Fibroblast of skin of left biceps (primary cell): ENCODE data around the gene MAPK13.
"Not testable (repeated sequence)": the region's sequence is repeated elsewhere in the genome, so short reads cannot be mapped to it uniquely, and the experiment has no call there.

Source experiments
- DNase-seq, 2 experiments: peaks; one replicate each; pipeline ENCODE4 v3.0.0-alpha.2; 2013; ENCODE audit warnings: low read depth in 2 of 2

Gene MAPK13

DNA sequence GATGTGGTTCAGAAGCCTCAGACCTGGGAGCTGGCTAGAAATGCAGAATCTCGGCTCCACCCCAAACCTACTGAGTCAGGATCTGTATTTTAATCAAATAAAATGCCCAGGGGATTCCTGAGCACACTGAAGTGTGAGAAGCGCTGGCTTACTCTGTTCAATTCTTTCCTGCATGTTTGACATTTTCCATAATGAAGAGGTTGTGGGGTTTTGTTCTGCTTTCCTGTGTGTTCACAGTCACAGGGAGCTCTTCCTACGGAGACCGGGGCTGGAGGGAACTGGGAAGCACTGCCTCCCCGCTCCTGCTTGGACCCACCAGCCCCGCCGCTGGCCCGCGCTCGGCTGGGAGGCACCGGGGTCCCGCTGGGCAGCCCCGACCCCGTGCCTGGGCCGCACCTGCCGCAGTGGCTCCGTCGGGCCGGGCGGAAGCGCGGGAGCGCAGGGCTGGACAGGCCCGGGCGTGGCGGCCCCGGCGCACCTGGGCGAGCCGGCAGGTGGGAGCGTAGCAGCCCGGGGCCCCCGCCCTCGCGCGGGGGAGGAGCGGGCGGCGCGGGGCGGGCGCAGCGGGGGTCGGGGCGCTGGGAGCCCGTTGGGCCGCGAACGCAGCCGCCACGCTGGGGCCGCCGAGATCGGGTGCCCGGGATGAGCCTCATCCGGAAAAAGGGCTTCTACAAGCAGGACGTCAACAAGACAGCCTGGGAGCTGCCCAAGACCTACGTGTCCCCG is at the start of gene MAPK13:
Gene MAPK13 (plus strand): TSS at position 573 of the 726 bp plus-strand sequence. CDS start 70 bp downstream, at position 643.
- DNase-seq, result no peak

DNA sequence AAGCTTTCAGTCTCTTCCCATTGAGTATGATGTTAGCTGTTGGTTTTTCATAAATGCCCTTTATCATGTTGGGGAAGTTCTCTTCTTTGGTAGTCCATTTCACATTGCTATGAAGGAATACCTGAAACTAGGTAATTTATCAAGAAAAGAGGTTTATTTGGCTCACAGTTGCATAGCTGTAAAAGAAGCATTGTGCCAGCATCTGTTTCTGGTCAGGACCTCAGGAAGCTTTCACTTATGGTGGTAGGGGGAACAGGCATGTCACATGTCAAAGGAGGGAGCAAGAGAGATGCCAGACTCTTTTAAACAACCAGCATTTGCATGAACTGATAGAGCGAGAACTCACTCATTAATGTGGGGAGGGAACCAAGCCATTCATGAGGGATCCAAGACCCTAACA is 48.0 kb upstream of the MAPK13 start:
- no peak for DNase-seq

DNA sequence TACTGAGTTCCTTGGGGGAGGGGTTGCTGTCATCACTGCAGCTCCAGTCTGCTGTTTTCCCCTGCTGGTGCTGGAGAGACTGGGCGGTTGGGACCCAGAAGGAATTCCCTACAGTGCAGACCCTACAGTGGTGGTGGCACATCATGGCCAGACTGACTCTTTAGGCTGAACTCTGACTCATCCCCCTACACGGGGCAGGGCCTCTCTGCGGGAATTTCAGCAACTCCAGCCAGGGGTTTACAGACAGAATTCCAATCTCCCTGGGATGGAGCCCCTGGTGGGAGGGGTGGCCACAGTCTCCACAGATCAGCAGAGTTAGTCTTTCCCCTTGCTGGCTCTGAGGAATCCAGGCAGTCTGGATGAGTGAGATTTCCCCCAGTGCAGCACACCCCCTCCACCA is 46.9 kb upstream of the MAPK13 start:
- DNase-seq, result no peak

- not testable (repeated sequence) for DNase-seq
Measured at GRCh38 chr6:36088204-36088603, 42.1 kb upstream of the MAPK13 start.

- no peak for DNase-seq
Measured at GRCh38 chr6:36089048-36089447, 41.3 kb upstream of the MAPK13 start.

DNA sequence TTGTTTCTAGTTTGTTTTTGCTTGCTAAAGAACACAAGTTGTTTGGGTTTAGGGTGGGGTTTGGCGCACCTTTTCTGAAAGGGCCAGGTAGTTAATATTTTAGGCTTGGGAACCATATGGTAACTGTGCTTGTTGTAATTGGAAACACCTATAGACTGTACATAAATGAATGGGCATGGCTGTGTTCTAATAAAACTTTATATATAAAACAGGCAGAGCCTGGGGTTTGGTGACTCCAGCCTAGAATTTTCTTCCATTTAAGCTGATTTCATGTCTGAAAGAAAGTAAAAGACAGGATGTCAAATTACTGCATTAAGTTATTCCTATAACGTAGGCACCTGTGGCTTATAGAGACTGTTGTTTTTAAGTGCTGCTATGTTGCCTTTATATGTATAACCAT is 36.1 kb upstream of the MAPK13 start:
- no peak for DNase-seq

DNA sequence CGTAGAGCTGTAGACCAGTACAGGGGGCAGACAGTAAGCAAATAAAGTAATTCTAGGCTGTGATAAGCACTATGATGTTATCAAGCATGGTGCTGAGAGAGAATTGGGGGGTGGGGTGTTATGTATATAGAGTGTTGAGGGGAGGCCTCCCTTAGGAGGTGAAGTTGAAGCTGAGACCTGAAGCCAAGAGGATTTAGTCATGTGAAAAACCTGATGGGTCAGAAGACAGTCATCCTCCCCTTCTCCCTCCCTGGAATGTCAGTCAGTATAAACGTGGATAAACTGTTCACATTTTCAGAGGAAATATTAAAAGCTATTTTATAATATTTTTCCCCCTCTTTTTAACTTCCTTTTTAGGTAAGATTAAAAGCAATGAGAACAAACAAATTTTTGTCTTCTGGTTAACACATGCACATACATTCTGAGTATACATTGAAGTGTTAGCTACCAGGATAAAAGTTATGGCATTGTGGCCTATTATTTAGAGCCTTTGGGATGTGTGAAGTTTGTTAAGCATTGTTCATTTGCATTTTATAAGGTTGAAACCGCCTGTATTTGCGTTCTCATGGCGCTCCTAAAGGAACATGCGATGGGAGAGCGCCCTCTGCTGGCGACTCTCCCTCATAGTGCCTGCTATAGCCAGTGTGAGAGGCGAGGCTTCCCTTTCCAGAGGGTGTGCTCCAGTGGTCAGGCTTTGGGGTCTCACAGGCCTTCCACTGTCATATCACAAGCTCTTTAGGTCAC is 35.4 kb upstream of the MAPK13 start:
- DNase-seq, result peak; percentile 30

- DNase-seq, result no peak
Measured at GRCh38 chr6:36095497-36096391, 34.6 kb upstream of the MAPK13 start.

DNA sequence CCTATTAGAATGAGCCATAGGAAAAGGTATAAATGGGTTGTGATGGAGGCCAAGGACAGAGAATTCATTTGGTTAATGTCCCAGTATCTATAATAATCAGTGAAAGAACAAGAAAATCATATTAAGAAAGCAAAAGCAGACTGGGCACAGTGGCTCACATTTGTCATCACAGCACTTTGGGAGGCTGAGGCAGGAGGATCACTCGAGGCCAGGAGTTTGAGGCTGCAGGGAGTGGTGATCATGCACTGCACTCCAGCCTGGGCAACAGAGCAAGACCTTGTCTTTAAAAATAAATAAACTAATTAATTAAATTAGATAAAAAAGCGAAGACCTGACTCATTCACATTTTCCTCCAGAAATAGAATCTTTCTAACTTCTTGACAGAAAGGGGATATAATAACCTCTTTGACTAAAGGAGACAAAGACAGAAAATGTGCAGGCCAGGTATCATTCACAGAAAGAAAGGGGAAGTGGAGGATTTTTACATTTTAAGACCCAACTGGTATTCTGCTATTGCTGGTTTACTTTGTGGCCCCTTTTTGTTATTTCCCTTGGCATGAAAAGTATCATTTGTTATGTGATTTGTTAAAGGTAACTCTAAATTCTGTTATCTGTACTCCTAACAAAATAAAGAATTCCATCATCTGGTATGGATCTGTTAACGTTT is 31.9 kb upstream of the MAPK13 start:
- DNase-seq, result no peak

DNA sequence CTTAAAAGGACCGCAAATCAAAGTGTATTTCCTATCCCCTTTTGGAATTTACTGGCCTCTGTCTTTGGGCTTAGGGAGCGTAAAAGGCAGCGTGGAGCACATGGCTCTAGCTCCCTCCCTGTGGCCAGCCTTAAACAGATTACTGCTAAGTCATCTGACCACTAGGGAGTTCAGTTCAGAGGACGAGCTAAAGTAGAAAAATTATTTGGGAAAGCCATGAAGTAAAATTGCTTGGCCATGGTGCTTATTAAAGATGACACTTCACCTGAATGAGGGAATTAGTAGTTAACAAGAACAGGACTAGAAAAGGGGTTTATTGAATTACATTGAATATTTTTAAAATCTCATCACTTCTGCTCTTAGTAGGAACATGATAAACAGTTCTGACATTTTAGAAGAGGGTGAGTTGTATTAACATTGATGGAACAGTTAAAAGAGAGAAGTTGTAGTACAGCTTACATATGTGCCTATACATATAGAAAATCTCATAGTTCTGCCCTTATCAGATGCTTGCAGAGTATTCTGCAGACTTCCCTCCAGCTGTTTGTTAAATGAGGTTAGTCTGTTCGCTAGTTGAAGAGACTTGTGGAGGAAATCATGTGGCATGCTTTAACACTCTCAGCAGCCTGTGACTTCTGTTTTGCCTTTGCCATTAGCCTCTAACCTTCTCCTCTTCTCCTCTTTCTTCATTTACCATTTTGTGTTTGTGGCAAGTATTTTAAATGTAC is 31.2 kb upstream of the MAPK13 start:
- DNase-seq, result no peak

GRCh38 chr6:36099869-36100483 is 30.3 kb upstream of the MAPK13 start:
- DNase-seq, result no peak

GRCh38 chr6:36101691-36102090 is 28.6 kb upstream of the MAPK13 start:
- no peak for DNase-seq

DNA sequence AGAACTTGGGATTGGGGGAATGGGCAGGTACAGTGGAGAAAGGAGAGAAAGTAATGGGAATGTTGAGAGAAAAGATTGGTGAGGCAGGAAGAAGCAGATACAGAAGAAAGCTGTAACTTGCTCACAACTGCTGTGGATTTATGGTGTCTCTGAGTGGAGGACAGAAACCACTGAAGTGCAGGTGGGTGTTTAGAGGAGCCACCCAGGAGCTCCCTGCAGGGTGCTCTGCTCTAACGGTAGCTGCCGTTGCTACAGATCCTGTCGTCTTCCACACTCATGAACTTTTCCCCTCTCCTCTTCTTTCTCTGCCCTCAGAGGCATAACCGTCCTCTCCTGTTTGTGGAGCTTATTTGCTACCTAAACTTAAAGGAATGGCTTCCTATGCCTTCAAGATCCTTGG is 27.5 kb upstream of the MAPK13 start:
- no peak for DNase-seq

DNA sequence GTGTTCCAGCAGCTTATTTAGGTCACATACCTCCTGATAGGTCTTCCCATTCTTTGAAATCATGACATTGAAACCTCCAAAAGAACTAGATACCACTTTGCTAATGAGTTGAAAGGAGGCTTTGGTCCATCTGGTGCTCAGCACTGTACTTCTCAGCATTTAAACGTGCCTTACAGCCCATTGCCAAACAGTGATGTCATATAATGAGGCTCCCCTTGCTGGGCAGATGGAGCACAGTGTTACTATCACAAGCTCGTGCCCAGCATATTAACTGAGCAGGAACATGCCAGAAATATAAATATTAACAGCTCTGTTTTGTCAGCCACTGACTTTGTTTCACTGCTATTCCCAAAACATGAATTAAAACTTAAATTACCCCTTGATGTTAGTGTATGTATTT is 25.5 kb upstream of the MAPK13 start:
- DNase-seq, result no peak

DNA sequence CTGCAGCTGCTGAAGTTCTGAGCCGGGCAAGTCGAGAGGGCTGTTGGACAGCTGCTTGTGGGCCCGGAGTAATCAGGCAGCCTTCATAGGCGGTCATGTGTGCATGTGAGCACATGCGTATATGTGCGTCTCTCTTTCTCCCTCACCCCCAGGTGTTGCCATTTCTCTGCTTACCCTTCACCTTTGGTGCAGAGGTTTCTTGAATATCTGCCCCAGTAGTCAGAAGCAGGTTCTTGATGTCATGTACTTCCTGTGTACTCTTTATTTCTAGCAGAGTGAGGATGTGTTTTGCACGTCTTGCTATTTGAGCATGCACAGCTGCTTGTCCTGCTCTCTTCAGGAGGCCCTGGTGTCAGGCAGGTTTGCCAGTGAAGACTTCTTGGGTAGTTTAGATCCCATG is 21.2 kb upstream of the MAPK13 start:
- no peak for DNase-seq

DNA sequence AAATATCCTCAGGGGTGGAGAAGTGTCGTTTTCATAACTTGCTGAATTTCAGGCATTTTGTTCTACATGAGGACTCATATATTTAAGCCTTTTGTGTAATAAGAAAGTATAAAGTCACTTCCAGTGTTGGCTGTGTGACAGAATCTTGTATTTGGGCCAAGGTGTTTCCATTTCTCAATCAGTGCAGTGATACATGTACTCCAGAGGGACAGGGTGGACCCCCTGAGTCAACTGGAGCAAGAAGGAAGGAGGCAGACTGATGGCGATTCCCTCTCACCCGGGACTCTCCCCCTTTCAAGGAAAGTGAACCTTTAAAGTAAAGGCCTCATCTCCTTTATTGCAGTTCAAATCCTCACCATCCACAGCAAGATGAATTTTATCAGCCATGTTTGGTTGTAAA is 20.3 kb upstream of the MAPK13 start:
- DNase-seq, result no peak

- no peak for DNase-seq
Measured at GRCh38 chr6:36110863-36111262, 19.4 kb upstream of the MAPK13 start.

GRCh38 chr6:36111526-36111925 is 18.8 kb upstream of the MAPK13 start:
- no peak for DNase-seq

DNA sequence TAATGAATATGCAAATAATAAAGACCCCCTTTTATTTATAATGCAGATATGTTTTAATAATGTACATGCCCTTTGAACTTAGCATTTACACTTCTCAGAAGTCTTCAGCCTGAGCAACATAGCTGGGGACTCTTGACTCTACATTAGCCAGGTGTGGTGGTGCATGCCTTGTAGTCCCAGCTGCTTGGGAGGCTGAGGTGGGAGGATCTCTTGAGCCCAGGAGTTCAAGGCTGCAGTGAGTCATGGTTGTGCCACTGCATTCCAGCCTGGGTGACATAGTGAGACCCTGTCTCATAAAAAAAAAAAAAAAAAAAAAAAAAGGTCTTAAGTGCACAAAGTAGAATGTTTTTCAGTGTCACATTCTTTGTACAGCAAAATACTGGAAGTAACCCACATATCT is 17.3 kb upstream of the MAPK13 start:
- no peak for DNase-seq

DNA sequence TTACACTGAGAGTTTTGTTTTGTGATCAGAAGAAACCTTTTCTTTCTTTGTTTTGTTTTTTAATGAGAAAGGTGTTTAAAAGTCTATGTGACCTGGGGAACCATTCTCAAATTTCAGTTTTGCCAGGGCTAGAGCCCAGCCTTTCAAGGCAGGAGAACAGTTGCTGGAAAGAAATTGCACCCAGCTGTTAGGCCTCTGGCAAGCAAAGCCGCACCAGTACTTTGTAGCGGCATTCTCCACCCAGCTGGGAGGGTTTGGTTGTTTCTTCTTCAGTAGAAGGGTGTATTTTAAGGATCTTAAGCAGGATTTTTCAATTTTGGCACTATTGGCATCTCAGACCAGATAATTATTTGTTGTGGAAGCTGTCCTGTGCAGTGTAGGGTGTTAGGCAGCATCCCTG is 16.6 kb upstream of the MAPK13 start:
- DNase-seq, result no peak
